H9 (cell line): ENCODE measurements around the gene ROBO2. TPM values are rescaled to one million over a fixed set of nuclear protein-coding genes. Genes with fewer than 3 reads are reported as not detected.

Experiments
- DNase-seq: peaks from one replicate; pipeline ENCODE4 v3.0.0-alpha.2; 2017
- H2AFZ ChIP-seq: one replicate; pipeline ENCODE4 v1.6.1; 2013; ENCODE audit warnings: mild to moderate bottlenecking, low read length, control low read depth, moderate library complexity
- H2AK5ac ChIP-seq: 2 replicates; pipeline ENCODE4 v1.6.1; 2013; ENCODE audit warnings: low read length, control low read depth, mixed read lengths; ENCODE audit not compliant: insufficient read length
- H2BK120ac ChIP-seq: one replicate; pipeline ENCODE4 v1.6.1; 2013; ENCODE audit warnings: low read depth, mild to moderate bottlenecking, low read length, control low read depth, inconsistent platforms; ENCODE audit not compliant: poor library complexity, severe bottlenecking
- H2BK12ac ChIP-seq: 2 replicates; pipeline ENCODE4 v1.6.1; 2013; ENCODE audit warnings: low read length, control low read depth, mixed read lengths, low read depth; ENCODE audit not compliant: insufficient read length
- H2BK15ac ChIP-seq: 2 replicates; pipeline ENCODE4 v1.6.1; 2013; ENCODE audit warnings: low read depth, low read length, control low read depth
- H2BK20ac ChIP-seq: one replicate; pipeline ENCODE4 v1.6.1; 2013; ENCODE audit warnings: low read depth, mild to moderate bottlenecking, low read length, control low read depth, inconsistent platforms; ENCODE audit not compliant: poor library complexity, severe bottlenecking
- H2BK5ac ChIP-seq: 2 replicates; pipeline ENCODE4 v1.6.1; 2013; ENCODE audit warnings: low read length, control low read depth, mixed read lengths; ENCODE audit not compliant: insufficient read length
- H3K14ac ChIP-seq: 2 replicates; pipeline ENCODE4 v1.6.1; 2013; ENCODE audit warnings: low read length, control low read depth; ENCODE audit not compliant: insufficient read depth
- H3K18ac ChIP-seq: 2 replicates; pipeline ENCODE4 v1.6.1; 2013; ENCODE audit warnings: low read depth, mild to moderate bottlenecking, mixed read lengths, low read length, control low read depth; ENCODE audit not compliant: insufficient read length
- H3K23ac ChIP-seq: 2 replicates; pipeline ENCODE4 v1.6.1; 2013; ENCODE audit warnings: low read length, control low read depth, mixed read lengths, low read depth; ENCODE audit not compliant: insufficient read length
- H3K23me2 ChIP-seq: 2 replicates; pipeline ENCODE4 v1.6.1; 2013; ENCODE audit warnings: low read depth, mild to moderate bottlenecking, mixed read lengths, low read length, control low read depth; ENCODE audit not compliant: insufficient read length, poor library complexity, severe bottlenecking
- H3K27ac ChIP-seq: 2 replicates; pipeline ENCODE4 v1.5.1; 2013; ENCODE audit warnings: low read length, control low read depth, mixed read lengths, low read depth; ENCODE audit not compliant: insufficient read length
- H3K27me3 ChIP-seq: 2 replicates; pipeline ENCODE4 v1.6.1; 2013; ENCODE audit warnings: low read length, control low read depth, inconsistent platforms; ENCODE audit not compliant: insufficient read depth
- H3K4ac ChIP-seq: 2 replicates; pipeline ENCODE4 v1.6.1; 2013; ENCODE audit warnings: low read depth, mild to moderate bottlenecking, control low read depth, inconsistent platforms, low read length, moderate library complexity
- H3K4me1 ChIP-seq: 2 replicates; pipeline ENCODE4 v1.6.1; 2013; ENCODE audit warnings: low read length, control low read depth, inconsistent platforms; ENCODE audit not compliant: insufficient read depth
- H3K4me2 ChIP-seq: 2 replicates; pipeline ENCODE4 v1.6.1; 2013; ENCODE audit warnings: low read length, control low read depth, mixed read lengths; ENCODE audit not compliant: insufficient read length, insufficient read depth
- H3K56ac ChIP-seq: 2 replicates; pipeline ENCODE4 v1.6.1; 2013; ENCODE audit warnings: low read depth, mild to moderate bottlenecking, mixed read lengths, low read length, control low read depth; ENCODE audit not compliant: insufficient read length
- H3K79me1 ChIP-seq: 2 replicates; pipeline ENCODE4 v1.6.1; 2013; ENCODE audit warnings: low read depth, mild to moderate bottlenecking, moderate library complexity, low read length, control low read depth, inconsistent platforms; ENCODE audit not compliant: insufficient read depth, poor library complexity, severe bottlenecking
- H3K79me2 ChIP-seq: 2 replicates; pipeline ENCODE4 v1.6.1; 2013; ENCODE audit warnings: low read length, control low read depth, inconsistent platforms; ENCODE audit not compliant: insufficient read depth
- H3K9ac ChIP-seq: 2 replicates; pipeline ENCODE4 v1.6.1; 2013; ENCODE audit warnings: low read length, control low read depth, mixed read lengths; ENCODE audit not compliant: insufficient read length; ENCODE audit errors: extremely low read depth
- H3K9me3 ChIP-seq: one replicate; pipeline ENCODE4 v1.6.1; 2013; ENCODE audit warnings: low read depth, low read length, inconsistent platforms; ENCODE audit not compliant: control insufficient read depth
- H3T11ph ChIP-seq: one replicate; pipeline ENCODE4 v1.6.1; 2013; ENCODE audit warnings: mild to moderate bottlenecking, low read length, control low read depth, inconsistent platforms
- H4K20me1 ChIP-seq: one replicate; pipeline ENCODE4 v1.6.1; 2013; ENCODE audit not compliant: control insufficient read depth, insufficient read length, insufficient read depth
- H4K5ac ChIP-seq: 2 replicates; pipeline ENCODE4 v1.6.1; 2013; ENCODE audit warnings: low read depth, mild to moderate bottlenecking, mixed read lengths, low read length, control low read depth; ENCODE audit not compliant: insufficient read length
- H4K8ac ChIP-seq: replicated peaks from 2 replicates; pipeline ENCODE4 v1.6.1; 2013; ENCODE audit warnings: low read length, control low read depth, mixed read lengths, low read depth; ENCODE audit not compliant: insufficient read length
- H4K91ac ChIP-seq: 2 replicates; pipeline ENCODE4 v1.6.1; 2013; ENCODE audit warnings: low read depth, mild to moderate bottlenecking, moderate library complexity, mixed read lengths, low read length, control low read depth; ENCODE audit not compliant: insufficient read length
- H3K27ac Mint-ChIP-seq, 3 experiments: 2 replicates in 2 of 3; 3 replicates in 1 of 3; pipeline ENCODE4 v1.8.0; 2020 to 2021; ENCODE audit warnings: mixed read lengths in 3 of 3, mild to moderate bottlenecking in 1 of 3, moderate library complexity in 1 of 3
- H3K27me3 Mint-ChIP-seq: 2 replicates; pipeline ENCODE4 v1.8.0; 2021; ENCODE audit warnings: low read depth, mild to moderate bottlenecking, moderate library complexity, mixed read lengths
- H3K36me3 Mint-ChIP-seq, 3 experiments: 2 replicates in 2 of 3; 3 replicates in 1 of 3; pipeline ENCODE4 v1.8.0; 2020 to 2021; ENCODE audit warnings: low read depth in 3 of 3, mixed read lengths in 3 of 3; ENCODE audit not compliant: insufficient read depth in 1 of 3
- H3K4me1 Mint-ChIP-seq, 2 experiments: 2 replicates each; pipeline ENCODE4 v1.8.0; 2020; ENCODE audit warnings: mixed read lengths in 2 of 2
- H3K4me3 Mint-ChIP-seq, 2 experiments: 2 replicates in 1 of 2; 3 replicates in 1 of 2; pipeline ENCODE4 v1.8.0; 2020 to 2021; ENCODE audit warnings: mild to moderate bottlenecking in 2 of 2, mixed read lengths in 2 of 2, moderate library complexity in 1 of 2
- H3K9me3 Mint-ChIP-seq, 2 experiments: 2 replicates in 1 of 2; 3 replicates in 1 of 2; pipeline ENCODE4 v1.8.0; 2020; ENCODE audit warnings: mild to moderate bottlenecking in 2 of 2, mixed read lengths in 2 of 2, moderate library complexity in 1 of 2
- CTCF ChIP-seq: fragments of 200-600 bp; sonication (generic); conservative IDR thresholded peaks from 3 replicates; pipeline ENCODE4 v1.8.0; 2021; ENCODE audit warnings: antibody characterized with exemption, mild to moderate bottlenecking
- WGBS: extraction: QIAGEN DNeasy Blood & Tissue Kit; methylation state at CpG from one replicate; pipeline ENCODE4 v1.1.7; 2013; ENCODE audit warnings: missing lambda C conversion rate, low lambda C conversion rate, mixed read lengths; ENCODE audit not compliant: insufficient read length; ENCODE audit errors: extremely low coverage; 5-methylcytosine and 5-hydroxymethylcytosine counted together
- total RNA-seq: library from RNA; stranded (reverse); gene quantifications from 2 replicates; pipeline ENCODE4 v1.2.1, GENCODE V29; 2021

ROBO2 gene
- total RNA-seq, 1 experiment from 2014 or later: 2.3 TPM

- Histone ChIP-seq H2BK5ac (no peak overlapping the region), H3K79me2 (no peaks in the 10 kb centered on the region), H3K23me2 (no peaks in the 10 kb centered on the region), H2BK20ac (no peak overlapping the region), H3K4me1 (no peaks in the 10 kb centered on the region), H2BK120ac (no peak overlapping the region), H2AK5ac (no peak overlapping the region), H3K27ac (no peak overlapping the region), H3K23ac (no peak overlapping the region), H3K4ac (no peak overlapping the region), H4K8ac (no peak overlapping the region), H3K79me1 (no peaks in the 10 kb centered on the region), H2AFZ (no peak overlapping the region), H4K91ac (no peak overlapping the region), H3K27me3 (no peaks in the 10 kb centered on the region), H4K5ac (no peak overlapping the region), H3K14ac (no peak overlapping the region; the same call in 1 of the 2 replicates), H3K4me2 (no peak overlapping the region), H2BK12ac (no peak overlapping the region), H3K56ac (no peak overlapping the region), H3T11ph (no peak overlapping the region), H3K9me3 (no peaks in the 10 kb centered on the region), H2BK15ac (no peak overlapping the region), H4K20me1 (no peaks in the 10 kb centered on the region), H3K18ac (no peak overlapping the region), H3K9ac (no peak overlapping the region)
- H3K27ac Mint-ChIP-seq: no peak overlapping the region
- peaks cover 2 to 7% of the 10 kb centered on the region in 2 experiments; a peak in 2 of 4 replicates for H3K4me1 Mint-ChIP-seq
- no peak for DNase-seq
- no CpG with 5 or more reads among the region's 6 CpGs for WGBS
- H3K36me3 Mint-ChIP-seq: 0 out of 7 replicates have a peak, but pooled peaks cover 0 to 2% (median 0%) of the 10 kb centered on the region in 3 experiments
- no peaks in the 10 kb centered on the region for H3K9me3 Mint-ChIP-seq
- no peak overlapping the region for H3K4me3 Mint-ChIP-seq
- no peaks in the 10 kb centered on the region for H3K27me3 Mint-ChIP-seq
- no peak for TF ChIP-seq CTCF
These were observed 63.3 kb downstream of the ROBO2 start for GRCh38 chr3:77102951-77103769.
